Fibroblast of lung (primary cell): ENCODE measurements around the gene GAB2. TPM values are rescaled to one million over a fixed set of nuclear protein-coding genes. Genes with fewer than 3 reads are reported as not detected.

Experiments
- DNase-seq, 2 donors: peaks; one replicate each; pipeline versions ENCODE4 v3.0.0 to v3.0.0-alpha.2; 2010; ENCODE audit warnings: low read depth in 2 of 2
- H2AFZ ChIP-seq: 2 replicates; pipeline ENCODE4 v1.5.1; 2012; ENCODE audit warnings: low read length, control low read depth, inconsistent platforms
- H3K27ac ChIP-seq: 2 replicates; pipeline ENCODE4 v1.5.1; 2011; ENCODE audit warnings: low read length, control low read depth; ENCODE audit not compliant: insufficient read depth
- H3K27me3 ChIP-seq: 2 replicates; pipeline ENCODE4 v1.5.1; 2011; ENCODE audit warnings: mild to moderate bottlenecking, low read length; ENCODE audit not compliant: control insufficient read depth, insufficient read depth
- H3K36me3 ChIP-seq: 2 replicates; pipeline ENCODE4 v1.5.1; 2011; ENCODE audit warnings: low read length; ENCODE audit not compliant: control insufficient read depth, insufficient read depth
- H3K4me1 ChIP-seq: 2 replicates; pipeline ENCODE4 v1.5.1; 2011; ENCODE audit warnings: low read length; ENCODE audit not compliant: control insufficient read depth, insufficient read depth; ENCODE audit errors: extremely low read depth
- H3K4me2 ChIP-seq: 2 replicates; pipeline ENCODE4 v1.5.1; 2011; ENCODE audit warnings: low read length, control low read depth; ENCODE audit not compliant: insufficient read depth; ENCODE audit errors: extremely low read depth
- H3K4me3 ChIP-seq, 4 experiments: fragments of 200-600 bp in 1 of 4; sonication (generic) in 1 of 4; replicated peaks in 1 of 4; 2 replicates each; pipeline ENCODE4 v1.5.1; 2011 to 2016; ENCODE audit warnings: low read length in 4 of 4, low read depth in 3 of 4, mild to moderate bottlenecking in 3 of 4, control low read depth in 2 of 4, inconsistent platforms in 1 of 4, mixed read lengths in 1 of 4; ENCODE audit not compliant: insufficient read depth in 1 of 4; ENCODE audit errors: control extremely low read depth in 1 of 4
- H3K79me2 ChIP-seq: 2 replicates; pipeline ENCODE4 v1.5.1; 2012; ENCODE audit warnings: mild to moderate bottlenecking, low read length, inconsistent platforms; ENCODE audit not compliant: control insufficient read depth, insufficient read depth
- H3K9ac ChIP-seq: 2 replicates; pipeline ENCODE4 v1.5.1; 2011; ENCODE audit warnings: mild to moderate bottlenecking, low read length, control low read depth; ENCODE audit not compliant: insufficient read depth
- H3K9me3 ChIP-seq: 2 replicates; pipeline ENCODE4 v1.5.1; 2012; ENCODE audit warnings: low read depth, low read length; ENCODE audit not compliant: control insufficient read depth, insufficient read depth
- H4K20me1 ChIP-seq: 2 replicates; pipeline ENCODE4 v1.5.1; 2011; ENCODE audit warnings: low read length; ENCODE audit not compliant: control insufficient read depth, insufficient read depth; ENCODE audit errors: extremely low read depth
- EZH2 ChIP-seq: IDR thresholded peaks from 2 replicates; pipeline ENCODE4 v1.5.1; 2012; ENCODE audit warnings: low read length, control low read depth, mild to moderate bottlenecking; ENCODE audit errors: missing control alignments
- polyA plus RNA-seq, 2 donors: library from polyadenylated mRNA; depleted of rRNA in 1 of 2; stranded (reverse) in 1 of 2; unstranded in 1 of 2; fragments of >200 nt; gene quantifications; 2 replicates each; pipeline ENCODE4 v1.2.1, GENCODE V29; 2011 to 2012; ENCODE audit warnings: missing spikeins in 1 of 2
- total RNA-seq: library from RNA; depleted of rRNA; stranded (reverse); fragments of >200 nt; gene quantifications from 2 replicates; pipeline ENCODE4 v1.2.1, GENCODE V29; 2014
- TF ChIP-seq, protein P1 (sequence below), 2 donors: IDR thresholded peaks in 1 of 2; conservative IDR thresholded peaks in 1 of 2; 1 replicate in 1 of 2; 2 replicates in 1 of 2; pipeline ENCODE4 v1.5.1; 2011 to 2012; ENCODE audit warnings: low read length in 2 of 2, control low read depth in 1 of 2, inconsistent platforms in 1 of 2, low read depth in 1 of 2, mild to moderate bottlenecking in 1 of 2

The GAB2 gene
- total and polyA plus RNA-seq, 2 donors (not counting 1 experiment from before 2014, with no cell fraction given), result 7.1 to 14.0 TPM

DNA sequence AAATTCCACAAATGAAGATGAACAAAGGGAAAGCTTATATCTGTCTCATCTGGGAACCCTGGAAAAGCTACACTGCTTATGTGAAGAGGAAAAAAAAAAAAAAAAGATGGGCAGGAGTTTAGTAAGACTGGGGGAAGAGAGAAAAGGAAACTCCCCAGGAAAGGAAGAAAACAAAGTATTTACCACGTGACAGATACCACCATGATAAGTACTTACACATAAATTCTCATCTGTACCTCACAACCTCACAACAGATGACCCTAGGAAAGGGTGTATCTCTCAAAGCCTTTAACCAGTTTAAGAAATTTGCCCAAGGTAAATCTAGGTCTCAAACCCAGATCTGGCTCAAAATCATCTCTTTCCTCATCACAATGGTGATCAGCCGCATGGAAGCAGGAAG, 77.1 kb downstream of the GAB2 start:
- Histone ChIP-seq H3K4me1 (no peaks in the 10 kb centered on the region), H3K4me3 (no peak overlapping the region), H2AFZ (no peak overlapping the region), H3K27me3 (no peaks in the 10 kb centered on the region), H3K79me2 (no peaks in the 10 kb centered on the region), H3K27ac (no peak overlapping the region), H3K36me3 (no peaks in the 10 kb centered on the region), H3K9me3 (no peaks in the 10 kb centered on the region), H4K20me1 (no peaks in the 10 kb centered on the region), H3K9ac (no peak overlapping the region), H3K4me2 (no peak overlapping the region)
- TF ChIP-seq, protein P1, sequence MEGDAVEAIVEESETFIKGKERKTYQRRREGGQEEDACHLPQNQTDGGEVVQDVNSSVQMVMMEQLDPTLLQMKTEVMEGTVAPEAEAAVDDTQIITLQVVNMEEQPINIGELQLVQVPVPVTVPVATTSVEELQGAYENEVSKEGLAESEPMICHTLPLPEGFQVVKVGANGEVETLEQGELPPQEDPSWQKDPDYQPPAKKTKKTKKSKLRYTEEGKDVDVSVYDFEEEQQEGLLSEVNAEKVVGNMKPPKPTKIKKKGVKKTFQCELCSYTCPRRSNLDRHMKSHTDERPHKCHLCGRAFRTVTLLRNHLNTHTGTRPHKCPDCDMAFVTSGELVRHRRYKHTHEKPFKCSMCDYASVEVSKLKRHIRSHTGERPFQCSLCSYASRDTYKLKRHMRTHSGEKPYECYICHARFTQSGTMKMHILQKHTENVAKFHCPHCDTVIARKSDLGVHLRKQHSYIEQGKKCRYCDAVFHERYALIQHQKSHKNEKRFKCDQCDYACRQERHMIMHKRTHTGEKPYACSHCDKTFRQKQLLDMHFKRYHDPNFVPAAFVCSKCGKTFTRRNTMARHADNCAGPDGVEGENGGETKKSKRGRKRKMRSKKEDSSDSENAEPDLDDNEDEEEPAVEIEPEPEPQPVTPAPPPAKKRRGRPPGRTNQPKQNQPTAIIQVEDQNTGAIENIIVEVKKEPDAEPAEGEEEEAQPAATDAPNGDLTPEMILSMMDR (conservative IDR thresholded peaks at IDR 0.05 in 1 of 2, IDR thresholded peaks at IDR 0.05 in 1 of 2; ENCODE audit: low read depth in 1 of 2, low read length in 2 of 2), result no peak
- TF ChIP-seq EZH2, result no peak
- no peak for DNase-seq

DNA sequence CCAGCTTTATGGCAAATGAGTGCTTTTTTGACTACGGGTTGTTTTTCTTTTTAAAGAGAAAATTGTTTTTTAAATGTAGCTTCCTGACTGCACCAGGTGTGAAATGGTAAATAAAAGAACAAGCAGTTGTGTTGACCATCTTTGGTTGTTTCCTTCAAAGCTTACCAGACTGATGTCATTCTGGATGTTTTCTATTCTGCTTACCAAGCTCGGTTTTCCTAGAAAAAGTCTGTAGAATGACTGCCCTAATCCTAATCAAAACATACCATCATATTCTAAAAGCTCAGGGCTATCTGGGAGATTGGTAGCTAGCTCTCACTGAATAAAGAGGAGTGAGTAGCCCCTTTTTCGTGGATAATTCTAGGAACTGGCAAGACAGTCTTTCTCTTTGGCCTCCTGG, 77.7 kb downstream of the GAB2 start:
- Histone ChIP-seq H3K4me2 (no peak overlapping the region), H3K9ac (no peak overlapping the region), H2AFZ (no peak overlapping the region), H3K36me3 (no peaks in the 10 kb centered on the region), H3K27me3 (no peaks in the 10 kb centered on the region), H3K4me1 (no peaks in the 10 kb centered on the region), H4K20me1 (no peaks in the 10 kb centered on the region), H3K4me3 (no peak overlapping the region), H3K9me3 (no peaks in the 10 kb centered on the region), H3K79me2 (no peaks in the 10 kb centered on the region), H3K27ac (no peak overlapping the region)
- TF ChIP-seq EZH2, result no peak
- TF ChIP-seq, protein P1 (conservative IDR thresholded peaks at IDR 0.05 in 1 of 2, IDR thresholded peaks at IDR 0.05 in 1 of 2; ENCODE audit: low read depth in 1 of 2, low read length in 2 of 2), result no peak
- no peak for DNase-seq

- no peak overlapping the region for H3K4me3 ChIP-seq
- H3K4me2 ChIP-seq, result no peak overlapping the region
- H3K36me3 ChIP-seq, result no peaks in the 10 kb centered on the region
- no peak overlapping the region for H3K9ac ChIP-seq
- H3K79me2 ChIP-seq, result no peaks in the 10 kb centered on the region
- TF ChIP-seq EZH2, result no peak
- TF ChIP-seq, protein P1 (conservative IDR thresholded peaks at IDR 0.05 in 1 of 2, IDR thresholded peaks at IDR 0.05 in 1 of 2; ENCODE audit: low read depth in 1 of 2, low read length in 2 of 2), result no peak
- H3K27ac ChIP-seq, result no peak overlapping the region
- no peaks in the 10 kb centered on the region for H3K27me3 ChIP-seq
- no peak for DNase-seq
- no peaks in the 10 kb centered on the region for H3K9me3 ChIP-seq
- H4K20me1 ChIP-seq, result no peaks in the 10 kb centered on the region
- H2AFZ ChIP-seq, result no peak overlapping the region
- no peaks in the 10 kb centered on the region for H3K4me1 ChIP-seq
Observed at GRCh38 chr11:78339483-78339882, 78.1 kb downstream of the GAB2 start.
